Sigmoid colon (tissue), 7 donors: ENCODE data around the gene RNF217. TPM values are rescaled to one million over a fixed set of nuclear protein-coding genes. Genes with fewer than 3 reads are reported as not detected.

Source experiments
- DNase-seq: peaks from one replicate; pipeline ENCODE4 v3.0.0-alpha.2; 2019
- H3K27ac ChIP-seq, 4 donors: fragments of 200-600 bp; sonication (generic); one replicate each; pipeline ENCODE4 v1.5.1; 2016 to 2019; ENCODE audit warnings: mild to moderate bottlenecking in 1 of 4
- H3K27me3 ChIP-seq, 3 donors: fragments of 200-600 bp; sonication (generic); one replicate each; pipeline ENCODE4 v1.5.1; 2019; ENCODE audit warnings: mild to moderate bottlenecking in 1 of 3
- H3K36me3 ChIP-seq, 4 donors: fragments of 200-600 bp; sonication (generic); one replicate each; pipeline ENCODE4 v1.5.1; 2016 to 2019
- H3K4me1 ChIP-seq, 4 donors: fragments of 200-600 bp; sonication (generic); one replicate each; pipeline ENCODE4 v1.5.1; 2017 to 2019
- H3K4me3 ChIP-seq, 4 donors: fragments of 200-600 bp; sonication (generic); one replicate each; pipeline ENCODE4 v1.5.1; 2017 to 2019; ENCODE audit warnings: mild to moderate bottlenecking in 2 of 4, moderate library complexity in 1 of 4
- H3K9me3 ChIP-seq, 4 donors: fragments of 200-600 bp in 3 of 4; sonication (generic) in 3 of 4; one replicate each; pipeline versions ENCODE4 v1.5.1 to v1.6.1; 2013 to 2019
- EP300 ChIP-seq, 4 donors: sonication (generic); formaldehyde crosslinking; IDR thresholded peaks; one replicate each; pipeline ENCODE4 v1.6.1; 2017; ENCODE audit warnings: antibody characterized with exemption in 4 of 4
- POLR2A ChIP-seq, 2 donors: fragments of 450-650 bp; IDR thresholded peaks; one replicate each; pipeline ENCODE4 v1.6.1; 2016; ENCODE audit warnings: antibody characterized with exemption in 2 of 2, mild to moderate bottlenecking in 2 of 2, moderate library complexity in 2 of 2
- POLR2AphosphoS5 ChIP-seq, 4 donors: sonication (generic); formaldehyde crosslinking; IDR thresholded peaks; one replicate each; pipeline ENCODE4 v1.6.1; 2017; ENCODE audit warnings: antibody characterized with exemption in 4 of 4
- WGBS, 2 donors: extraction: QIAGEN DNeasy Blood & Tissue Kit; methylation state at CpG; one replicate each; pipeline ENCODE4 v1.1.7; 2013; 5-methylcytosine and 5-hydroxymethylcytosine counted together
- intact Hi-C: fragments of 100-400 bp; cut with DNase I; formaldehyde crosslinking; loops from one replicate; pipeline ENCODE4 v1.15.1; 2023
- polyA plus RNA-seq, 3 donors: library from polyadenylated mRNA; stranded (reverse); fragments of 200-250 nt; gene quantifications; one replicate each; pipeline ENCODE4 v1.2.3, GENCODE V29; 2013
- total RNA-seq, 4 donors: library from RNA; depleted of rRNA; stranded (reverse); fragments of >200 nt; gene quantifications; one replicate each; pipeline ENCODE4 v1.1.0, GENCODE V29; 2016
- TF ChIP-seq, protein P1 (sequence below), 4 experiments: fragments of 450-650 bp in 3 of 4; fragments of 200-600 bp in 1 of 4; IDR thresholded peaks; one replicate each; pipeline ENCODE4 v1.5.1; 2016 to 2019; ENCODE audit warnings: antibody characterized with exemption in 4 of 4, mild to moderate bottlenecking in 3 of 4, moderate library complexity in 2 of 4
- donor health status: healthy with polysubstance abuse.
- donor health status: Bipolar disorder and iron deficiency.
- donor health status: healthy.

The RNF217 gene
- total and polyA plus RNA-seq, 7 donors: 1.8 to 55.9 (median 35.7) TPM

DNA sequence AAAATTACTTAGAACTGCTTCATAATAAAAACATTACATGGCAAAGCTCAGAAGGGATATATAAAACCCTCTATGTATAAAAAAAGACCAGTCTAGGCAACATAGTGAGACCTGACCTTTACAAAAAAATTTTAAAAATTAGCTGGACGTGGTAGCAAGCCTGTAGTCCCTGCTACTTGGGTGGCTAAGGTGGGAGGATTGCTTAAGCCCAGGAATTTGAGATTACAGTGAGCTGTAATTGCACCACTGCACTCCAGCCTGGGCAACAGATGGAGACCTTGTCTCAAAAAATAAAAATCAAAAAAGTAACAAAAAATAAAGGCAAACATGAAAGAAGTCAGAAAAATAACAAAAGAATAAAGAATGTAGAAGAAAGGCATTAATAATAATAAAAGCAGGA, 169.8 kb downstream of the RNF217 start:
- no peak for DNase-seq
- Histone ChIP-seq H3K27ac (no peak overlapping the region), H3K4me3 (no peak overlapping the region), H3K27me3 (no peaks in the 10 kb centered on the region), H3K9me3 (no peaks in the 10 kb centered on the region), H3K4me1 (no peaks in the 10 kb centered on the region), H3K36me3 (no peaks in the 10 kb centered on the region)
- TF ChIP-seq, protein P1, sequence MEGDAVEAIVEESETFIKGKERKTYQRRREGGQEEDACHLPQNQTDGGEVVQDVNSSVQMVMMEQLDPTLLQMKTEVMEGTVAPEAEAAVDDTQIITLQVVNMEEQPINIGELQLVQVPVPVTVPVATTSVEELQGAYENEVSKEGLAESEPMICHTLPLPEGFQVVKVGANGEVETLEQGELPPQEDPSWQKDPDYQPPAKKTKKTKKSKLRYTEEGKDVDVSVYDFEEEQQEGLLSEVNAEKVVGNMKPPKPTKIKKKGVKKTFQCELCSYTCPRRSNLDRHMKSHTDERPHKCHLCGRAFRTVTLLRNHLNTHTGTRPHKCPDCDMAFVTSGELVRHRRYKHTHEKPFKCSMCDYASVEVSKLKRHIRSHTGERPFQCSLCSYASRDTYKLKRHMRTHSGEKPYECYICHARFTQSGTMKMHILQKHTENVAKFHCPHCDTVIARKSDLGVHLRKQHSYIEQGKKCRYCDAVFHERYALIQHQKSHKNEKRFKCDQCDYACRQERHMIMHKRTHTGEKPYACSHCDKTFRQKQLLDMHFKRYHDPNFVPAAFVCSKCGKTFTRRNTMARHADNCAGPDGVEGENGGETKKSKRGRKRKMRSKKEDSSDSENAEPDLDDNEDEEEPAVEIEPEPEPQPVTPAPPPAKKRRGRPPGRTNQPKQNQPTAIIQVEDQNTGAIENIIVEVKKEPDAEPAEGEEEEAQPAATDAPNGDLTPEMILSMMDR (IDR thresholded peaks at IDR 0.05): no peak
- TF ChIP-seq POLR2A (IDR thresholded peaks at IDR 0.05) (no peak), EP300 (IDR thresholded peaks at IDR 0.05) (no peak), POLR2AphosphoS5 (IDR thresholded peaks at IDR 0.05) (no peak)
- intact Hi-C loops: no loop called here
- WGBS, 2 donors: 60 to 72% methylated on average over 1 of the region's 1 CpG

DNA sequence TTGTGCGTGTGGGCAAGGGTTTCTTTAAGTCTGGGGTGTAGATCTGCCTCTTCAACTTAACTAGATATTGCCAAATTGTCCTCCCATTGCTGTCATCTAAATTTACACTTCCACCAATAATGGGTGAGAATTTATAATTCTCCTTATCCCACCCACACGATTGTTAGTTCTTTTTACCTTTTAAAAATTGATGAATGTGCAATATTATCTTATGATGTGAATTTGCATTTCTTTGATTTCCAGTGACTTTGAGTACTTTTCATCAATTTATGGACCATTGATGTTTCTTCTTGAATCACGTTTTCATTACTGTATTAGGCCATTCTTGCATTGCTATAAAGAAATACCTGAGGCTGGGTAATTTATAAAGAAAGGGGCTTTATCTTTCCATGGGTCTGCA, 174.1 kb downstream of the RNF217 start:
- Histone ChIP-seq H3K4me3 (no peak overlapping the region), H3K9me3 (no peaks in the 10 kb centered on the region), H3K27ac (no peak overlapping the region), H3K36me3 (no peaks in the 10 kb centered on the region), H3K27me3 (no peaks in the 10 kb centered on the region), H3K4me1 (no peaks in the 10 kb centered on the region)
- no peak for DNase-seq
- TF ChIP-seq EP300 (IDR thresholded peaks at IDR 0.05) (no peak), POLR2AphosphoS5 (IDR thresholded peaks at IDR 0.05) (no peak), POLR2A (IDR thresholded peaks at IDR 0.05) (no peak)
- TF ChIP-seq, protein P1 (IDR thresholded peaks at IDR 0.05): no peak
- WGBS, 2 donors: 85 to 89% methylated on average over 3 of the region's 3 CpGs
- intact Hi-C loops: no loop called here

DNA sequence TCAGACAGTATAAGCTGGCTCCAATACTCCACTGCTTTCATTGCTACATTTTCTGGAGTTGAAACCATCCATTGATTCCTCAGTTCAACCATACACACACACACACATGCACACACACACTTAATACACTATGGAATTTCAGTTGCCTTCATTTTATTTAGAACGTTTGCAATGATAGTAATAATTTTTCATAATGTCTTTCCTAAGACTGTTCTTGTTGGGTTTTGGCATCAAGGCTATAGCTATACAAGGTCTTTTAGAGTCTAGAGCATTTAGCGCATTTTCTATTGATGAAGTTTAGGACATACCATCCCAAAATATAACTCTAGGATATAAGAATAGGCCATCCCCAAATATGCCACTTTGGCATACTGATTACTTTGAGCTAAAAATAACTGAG, 175.8 kb downstream of the RNF217 start:
- DNase-seq: no peak
- intact Hi-C loops: no loop called here
- Histone ChIP-seq H3K36me3 (no peaks in the 10 kb centered on the region), H3K4me3 (no peak overlapping the region), H3K4me1 (no peaks in the 10 kb centered on the region), H3K27me3 (no peaks in the 10 kb centered on the region), H3K9me3 (no peaks in the 10 kb centered on the region), H3K27ac (no peak overlapping the region)
- 69 to 91% methylated on average over 2 of the region's 2 CpGs for WGBS, 2 donors
- TF ChIP-seq EP300 (IDR thresholded peaks at IDR 0.05) (no peak), POLR2AphosphoS5 (IDR thresholded peaks at IDR 0.05) (no peak), POLR2A (IDR thresholded peaks at IDR 0.05) (no peak)
- TF ChIP-seq, protein P1 (IDR thresholded peaks at IDR 0.05): no peak

DNA sequence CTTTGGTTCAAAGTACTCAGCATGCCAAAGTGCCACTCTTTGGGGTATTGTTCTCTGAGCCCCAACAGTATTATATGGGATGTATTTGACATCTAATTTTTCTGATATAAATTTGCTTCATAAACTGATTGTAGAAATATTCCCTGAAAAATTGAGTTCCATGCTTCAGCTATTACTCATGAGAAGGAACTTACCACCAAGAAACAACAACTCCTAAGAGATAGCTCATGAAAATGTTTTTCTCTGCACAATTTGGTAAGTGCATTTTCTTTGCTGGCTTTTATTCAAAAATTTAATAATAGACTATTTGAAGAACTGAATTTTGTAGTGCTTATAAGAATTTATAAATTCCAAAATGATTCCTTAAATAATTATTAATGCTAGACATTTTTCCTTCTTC, 178.6 kb downstream of the RNF217 start:
- no peaks in the 10 kb centered on the region for H3K36me3 ChIP-seq
- no peak overlapping the region for H3K4me3 ChIP-seq
- TF ChIP-seq, protein P1 (IDR thresholded peaks at IDR 0.05): no peak
- TF ChIP-seq POLR2AphosphoS5 (IDR thresholded peaks at IDR 0.05) (no peak), POLR2A (IDR thresholded peaks at IDR 0.05) (no peak), EP300 (IDR thresholded peaks at IDR 0.05) (no peak)
- no peaks in the 10 kb centered on the region for H3K9me3 ChIP-seq
- intact Hi-C loops: no loop called here
- H3K27ac ChIP-seq: no peak overlapping the region
- no peak for DNase-seq
- no peaks in the 10 kb centered on the region for H3K27me3 ChIP-seq
- no peaks in the 10 kb centered on the region for H3K4me1 ChIP-seq

Other genes with a start within 250 kb of the RNF217 start
- 10 to 100 TPM; 61.0 to 98.9 (median 73.8) TPM for gene TPD52L1, start 191.3 kb downstream of the RNF217 start, total RNA-seq
- 10 to 100 TPM in 2 of 3 donors, 1 to 10 TPM in 1; 8.1 to 21.8 (median 13.8) TPM for gene TPD52L1, start 191.3 kb downstream of the RNF217 start, polyA plus RNA-seq